ENCODE measurements around the gene SCGB1C1. TPM values are rescaled to one million over a fixed set of nuclear protein-coding genes. Genes with fewer than 3 reads are reported as not detected.

SCGB1C1 gene
- total RNA-seq, 6 experiments from 2014 or later, result not detected

DNA sequence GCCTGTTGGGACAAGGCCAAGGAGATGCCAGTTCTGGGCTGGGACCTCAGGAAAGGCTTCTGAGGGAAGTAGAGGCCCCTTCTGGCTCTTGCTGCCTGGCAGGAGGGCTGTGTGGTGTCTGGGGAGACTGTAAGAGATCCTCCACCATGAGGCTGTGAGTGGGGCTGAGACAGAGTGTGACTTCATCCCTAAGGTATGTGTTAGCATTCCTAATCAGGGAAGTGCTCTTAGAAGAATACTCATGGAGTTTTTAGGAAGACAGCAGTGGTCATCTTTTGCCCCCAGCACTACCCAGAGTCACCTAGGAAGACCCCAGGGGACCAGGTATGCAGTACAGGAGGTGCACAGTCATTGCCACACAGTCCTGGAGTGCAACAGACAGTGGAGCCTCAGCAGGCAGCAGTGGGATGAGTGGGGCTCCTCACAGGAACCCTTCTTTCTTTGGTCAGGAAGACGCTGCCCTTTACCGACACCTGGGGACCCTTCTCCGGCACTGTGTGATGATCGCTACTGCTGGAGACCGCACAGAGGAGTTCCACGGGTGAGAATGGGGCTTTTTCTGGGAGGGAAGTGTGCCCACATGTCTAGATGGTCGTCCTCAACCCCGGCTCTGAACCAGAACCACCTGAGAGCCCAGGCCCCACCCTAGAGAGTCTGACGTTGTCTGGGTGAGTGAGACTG is 17.4 kb downstream of the SCGB1C1 start:
- DNase-seq (peak in 1 of 3 donors; percentile 42), ATAC-seq (no peak)
- no peak for TF ChIP-seq POLR2A (IDR thresholded peaks at IDR 0.05)
- no peak for TF ChIP-seq CTCF (IDR thresholded peaks at IDR 0.05)
- Histone ChIP-seq H3K4me3 (no peak overlapping the region), H3K27ac (no peak overlapping the region), H3K36me3 (peaks cover 0 to 63% (median 17%) of the 10 kb centered on the region in 4 donors), H3K27me3 (no peaks in the 10 kb centered on the region), H3K4me1 (peaks cover 0 to 22% (median 12%) of the 10 kb centered on the region in 4 donors), H3K9me3 (no peaks in the 10 kb centered on the region)
- intact Hi-C loops (cut with DNase I), result loop anchor here in 1 of 2 donors (5.0 kb wide), 1 partner anchor 147 kb away; no protein-coding TSS in a partner anchor
- 60% methylated on average over 1 of the region's 9 CpGs for WGBS (ENCODE audit: insufficient coverage, low coverage, low lambda C conversion rate, missing lambda C conversion rate)

DNA sequence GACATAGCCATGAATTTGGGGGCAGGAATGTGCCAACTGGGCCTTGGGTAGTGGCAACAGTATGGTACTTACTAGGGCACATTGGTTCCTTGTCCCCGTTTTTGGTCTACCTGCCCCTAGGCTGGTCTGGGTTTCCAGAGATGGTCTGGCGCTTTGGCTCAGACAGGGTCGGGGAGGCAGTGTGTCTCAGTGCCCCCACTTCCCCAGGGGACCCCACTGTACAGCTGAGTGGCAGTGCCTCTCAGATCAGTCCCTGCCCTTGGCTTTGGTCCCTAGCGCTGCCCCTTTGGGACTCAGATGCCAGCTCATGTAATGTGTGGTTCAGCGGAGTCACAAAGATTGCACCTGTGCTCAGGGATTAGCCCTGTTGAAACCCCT is 17.9 kb downstream of the SCGB1C1 start:
- Histone ChIP-seq H3K27me3 (no peaks in the 10 kb centered on the region), H3K4me3 (no peak overlapping the region), H3K27ac (no peak overlapping the region), H3K9me3 (no peaks in the 10 kb centered on the region), H3K36me3 (peaks cover 0 to 59% (median 15%) of the 10 kb centered on the region in 4 donors), H3K4me1 (peaks cover 0 to 17% (median 9%) of the 10 kb centered on the region in 4 donors)
- no peak for ATAC-seq
- DNase-seq, result peak in 1 of 3 donors; percentile 38
- no peak for TF ChIP-seq POLR2A (IDR thresholded peaks at IDR 0.05)
- no peak for TF ChIP-seq CTCF (IDR thresholded peaks at IDR 0.05)
- intact Hi-C loops (cut with DNase I), result loop anchor here in 1 of 2 donors (5.0 kb wide), 1 partner anchor 147 kb away; no protein-coding TSS in a partner anchor
- no CpG with 5 or more reads among the region's 5 CpGs for WGBS (ENCODE audit: insufficient coverage, low coverage, low lambda C conversion rate, missing lambda C conversion rate)

- TF ChIP-seq CTCF (IDR thresholded peaks at IDR 0.05), result no peak
- no peak for TF ChIP-seq POLR2A (IDR thresholded peaks at IDR 0.05)
- H3K36me3 ChIP-seq, result peaks cover 0 to 58% (median 15%) of the 10 kb centered on the region in 4 donors
- DNase-seq (peak in 1 of 3 donors; percentile 41), ATAC-seq (no peak)
- WGBS (ENCODE audit: insufficient coverage, low coverage, low lambda C conversion rate, missing lambda C conversion rate), result no CpG with 5 or more reads among the region's 5 CpGs
- H3K27ac ChIP-seq, result no peak overlapping the region
- H3K27me3 ChIP-seq, result no peaks in the 10 kb centered on the region
- H3K4me3 ChIP-seq, result no peak overlapping the region
- no peaks in the 10 kb centered on the region for H3K9me3 ChIP-seq
- peaks cover 0 to 12% (median 6%) of the 10 kb centered on the region in 4 donors for H3K4me1 ChIP-seq
- intact Hi-C loops (cut with DNase I), result loop anchor here in 1 of 2 donors (5.0 kb wide), 1 partner anchor 146 kb away; no protein-coding TSS in a partner anchor
Measured at GRCh38 chr11:211295-211694, 18.4 kb downstream of the SCGB1C1 start.

GRCh38 chr11:211741-212140 is 18.9 kb downstream of the SCGB1C1 start:
- H3K4me1 ChIP-seq, result peaks cover 0 to 11% (median 6%) of the 10 kb centered on the region in 4 donors
- WGBS (ENCODE audit: insufficient coverage, low coverage, low lambda C conversion rate, missing lambda C conversion rate), result 60% methylated on average over 3 of the region's 9 CpGs
- no peak overlapping the region for H3K4me3 ChIP-seq
- TF ChIP-seq POLR2A (IDR thresholded peaks at IDR 0.05) (no peak), CTCF (IDR thresholded peaks at IDR 0.05) (no peak)
- no peak overlapping the region for H3K27ac ChIP-seq
- no peaks in the 10 kb centered on the region for H3K9me3 ChIP-seq
- peak in 1 of 3 donors; percentile 39 for DNase-seq
- peaks cover 0 to 58% (median 15%) of the 10 kb centered on the region in 4 donors for H3K36me3 ChIP-seq
- no peaks in the 10 kb centered on the region for H3K27me3 ChIP-seq
- no peak for ATAC-seq
- intact Hi-C loops (cut with DNase I), result loop anchor here in 1 of 2 donors (5.0 kb wide), 1 partner anchor 146 kb away; no protein-coding TSS in a partner anchor

Measured in right lobe of liver (tissue), 6 donors.